Hepatocyte (in vitro differentiated cells): Measurements from ENCODE around the gene FHOD3.

Experiments used
- EZH2phosphoT487 ChIP-seq: fragments of 200-600 bp; sonication (generic); IDR thresholded peaks from one replicate; pipeline ENCODE4 v1.6.1; 2018; ENCODE audit warnings: antibody characterized with exemption, mild to moderate bottlenecking, low read depth, moderate library complexity; ENCODE audit not compliant: unreplicated experiment, severe bottlenecking
- TF ChIP-seq, protein P1 (sequence below): fragments of 200-600 bp; sonication (generic); IDR thresholded peaks from 2 replicates; pipeline ENCODE4 v1.5.1; 2016; ENCODE audit warnings: antibody characterized with exemption, mild to moderate bottlenecking; ENCODE audit not compliant: poor library complexity

DNA sequence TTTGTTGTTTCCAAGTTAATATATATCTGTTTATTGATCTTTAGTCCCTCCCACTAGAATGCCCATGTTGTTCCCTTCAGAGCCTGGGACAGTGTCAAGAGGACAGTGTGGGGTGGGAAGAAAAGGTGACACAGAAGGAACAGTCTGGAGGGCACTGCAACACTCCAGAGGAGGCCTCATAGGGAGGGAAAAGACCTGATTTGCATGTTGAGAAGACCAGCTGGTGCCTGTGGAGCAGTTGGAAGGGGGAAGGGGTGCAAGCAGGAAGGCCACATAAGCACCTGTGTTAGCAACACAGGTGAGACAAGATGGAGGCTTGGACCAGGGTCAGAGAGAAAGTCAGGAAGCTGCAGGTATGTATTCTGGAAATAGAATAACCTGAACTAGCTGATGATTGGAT is 48.1 kb upstream of the FHOD3 start:
- TF ChIP-seq EZH2phosphoT487: no peak
- TF ChIP-seq, protein P1, sequence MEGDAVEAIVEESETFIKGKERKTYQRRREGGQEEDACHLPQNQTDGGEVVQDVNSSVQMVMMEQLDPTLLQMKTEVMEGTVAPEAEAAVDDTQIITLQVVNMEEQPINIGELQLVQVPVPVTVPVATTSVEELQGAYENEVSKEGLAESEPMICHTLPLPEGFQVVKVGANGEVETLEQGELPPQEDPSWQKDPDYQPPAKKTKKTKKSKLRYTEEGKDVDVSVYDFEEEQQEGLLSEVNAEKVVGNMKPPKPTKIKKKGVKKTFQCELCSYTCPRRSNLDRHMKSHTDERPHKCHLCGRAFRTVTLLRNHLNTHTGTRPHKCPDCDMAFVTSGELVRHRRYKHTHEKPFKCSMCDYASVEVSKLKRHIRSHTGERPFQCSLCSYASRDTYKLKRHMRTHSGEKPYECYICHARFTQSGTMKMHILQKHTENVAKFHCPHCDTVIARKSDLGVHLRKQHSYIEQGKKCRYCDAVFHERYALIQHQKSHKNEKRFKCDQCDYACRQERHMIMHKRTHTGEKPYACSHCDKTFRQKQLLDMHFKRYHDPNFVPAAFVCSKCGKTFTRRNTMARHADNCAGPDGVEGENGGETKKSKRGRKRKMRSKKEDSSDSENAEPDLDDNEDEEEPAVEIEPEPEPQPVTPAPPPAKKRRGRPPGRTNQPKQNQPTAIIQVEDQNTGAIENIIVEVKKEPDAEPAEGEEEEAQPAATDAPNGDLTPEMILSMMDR: no peak
